ENCODE measurements around the gene PYGO2. TPM values are rescaled to one million over a fixed set of nuclear protein-coding genes. Genes with fewer than 3 reads are reported as not detected.

Gene PYGO2
- total and polyA plus RNA-seq, 7 experiments from 2014 or later, result 33.0 to 69.5 (median 46.2) TPM

DNA sequence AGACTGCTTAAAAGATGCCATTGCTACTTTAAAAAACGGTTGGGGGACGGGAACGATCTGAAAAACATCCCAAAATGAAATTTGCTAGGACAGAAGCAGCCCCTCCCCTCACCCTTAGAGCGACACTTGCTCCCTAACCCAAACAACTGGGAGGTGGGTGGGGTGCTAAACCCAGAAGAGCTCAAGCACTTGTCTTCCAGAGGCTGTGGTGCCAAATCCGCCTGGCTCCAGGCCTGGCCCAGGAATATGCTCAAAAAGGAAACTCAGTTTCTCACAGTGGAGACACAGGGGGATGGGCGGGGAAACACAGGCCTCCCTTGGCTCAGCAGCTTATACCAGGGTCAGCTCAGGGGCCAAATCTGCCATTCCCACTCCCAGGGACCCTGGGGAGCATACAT, 5.0 kb downstream of the PYGO2 start:
- intact Hi-C loops (cut with micrococcal nuclease), result loop anchor here (1.0 to 10.0 kb wide), 7 partner anchors 27 to 992 kb away; partner anchors contain the start of genes ADAR (in 1 of the 2), CREB3L4 (in 1 of the 2), EFNA4 (in 1 of the 2) and FLAD1 (in 1 of the 2)
- DNase-seq (no peak), ATAC-seq (no peak)
- H3K27ac ChIP-seq (ENCODE audit: low read depth, low read length), result peak overlapping the region; percentile 96
- ChIA-PET POLR2A (interaction anchor here (0.7 to 13.7 kb wide), 17 partner anchors 8 to 399 kb away, joined by 3 to 160 read pairs (median 6); partner anchors contain the start of genes CKS1B, FLAD1, PMVK and SHC1), CTCF (interaction anchor here (1.0 to 9.3 kb wide), 7 partner anchors 20 to 216 kb away, joined by 3 to 101 read pairs (median 9); partner anchors contain the start of genes KRTCAP2 and PMVK)
- peaks cover 0 to 20% (median 0%) of the 10 kb centered on the region in 5 donors for H3K36me3 Mint-ChIP-seq
- peaks cover 0 to 4% (median 0%) of the 10 kb centered on the region in 11 donors for H3K9me3 Mint-ChIP-seq
- H3K27me3 Mint-ChIP-seq, result no peaks in the 10 kb centered on the region
- peak overlapping the region; percentile 92 for H3K4me3 ChIP-seq (ENCODE audit: low read length)
- H3K27me3 ChIP-seq (ENCODE audit: control insufficient read depth in 2 of 2, insufficient read depth in 2 of 2, low read length in 2 of 2), result no peaks in the 10 kb centered on the region
- H3K36me3 ChIP-seq (ENCODE audit: control insufficient read depth in 2 of 3, insufficient read depth in 3 of 3, low read length in 3 of 3), result peaks cover 0 to 29% (median 0%) of the 10 kb centered on the region in 3 experiments
- no peaks in the 10 kb centered on the region for H3K9me3 ChIP-seq (ENCODE audit: control insufficient read depth in 2 of 3, low read length in 3 of 3)
- peak overlapping the region; percentile 97 to 100 (median 99) for H3K27ac Mint-ChIP-seq
- H3K4me3 Mint-ChIP-seq, result peak overlapping the region; percentile 92 to 99 (median 98)
- H3K4me1 ChIP-seq (ENCODE audit: control insufficient read depth in 2 of 2, insufficient read depth in 2 of 2, low read length in 2 of 2), result peaks cover 47 to 48% of the 10 kb centered on the region in 2 donors
- H3K4me1 Mint-ChIP-seq, result peaks cover 56 to 84% (median 74%) of the 10 kb centered on the region in 7 donors

DNA sequence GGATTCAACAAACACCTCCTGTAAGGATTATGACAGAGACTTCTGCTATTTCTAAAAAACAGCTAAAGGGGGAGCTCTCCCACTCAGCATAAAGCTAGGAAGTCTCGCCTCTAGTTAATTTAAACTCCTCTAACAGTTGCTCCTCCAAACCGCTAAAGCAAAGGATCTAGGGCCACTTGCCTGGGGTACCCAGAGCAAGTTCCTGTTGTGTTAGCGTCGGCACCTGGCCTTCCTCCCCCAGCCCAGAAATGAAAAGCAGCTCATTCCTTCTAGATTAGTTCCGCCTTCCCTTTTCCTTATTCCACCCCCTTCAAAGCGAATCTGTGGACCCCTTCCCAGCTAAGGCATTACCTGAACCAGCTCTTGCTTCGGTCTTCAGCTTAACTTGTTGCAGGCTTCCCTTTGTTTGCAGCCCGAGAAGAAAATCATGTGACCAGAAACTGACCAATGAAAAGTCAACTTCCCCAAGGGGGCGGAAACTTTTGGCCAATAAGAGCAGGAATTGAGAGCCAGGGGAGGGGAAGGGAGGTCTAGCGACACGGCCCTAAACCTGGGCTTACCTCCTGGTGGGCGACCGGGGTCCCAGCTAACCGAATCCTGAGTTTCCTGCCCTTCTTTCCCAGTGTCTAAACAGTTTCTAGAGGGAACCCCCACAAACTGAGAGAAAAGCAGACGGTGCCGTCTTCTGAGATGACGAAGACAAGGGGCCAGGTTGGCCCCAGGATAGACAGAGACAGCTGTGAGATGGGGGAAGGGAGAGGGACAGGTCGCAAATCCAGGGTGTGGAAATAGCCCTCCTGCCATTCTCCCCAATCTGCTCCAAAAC, 5.7 kb downstream of the PYGO2 start, which contains the start of gene PBXIP1:
PBXIP1 (minus strand) TSS at position 382 of the 826 bp plus-strand sequence. CDS start 2,378 bp downstream, outside the sequence.
- Histone ChIP-seq H3K4me1 (ENCODE audit: control insufficient read depth in 2 of 2, insufficient read depth in 2 of 2, low read length in 2 of 2) (peaks cover 53 to 54% of the 10 kb centered on the region in 2 donors), H3K36me3 (ENCODE audit: control insufficient read depth in 2 of 3, insufficient read depth in 3 of 3, low read length in 3 of 3) (peaks cover 0 to 31% (median 4%) of the 10 kb centered on the region in 3 experiments), H3K27ac (ENCODE audit: low read depth, low read length) (peak within 1 kb of the TSS; percentile 96), H3K27me3 (ENCODE audit: control insufficient read depth in 2 of 2, insufficient read depth in 2 of 2, low read length in 2 of 2) (no peaks in the 10 kb centered on the region), H3K4me3 (ENCODE audit: low read length) (peak within 1 kb of the TSS; percentile 92), H3K9me3 (ENCODE audit: control insufficient read depth in 2 of 3, low read length in 3 of 3) (no peaks in the 10 kb centered on the region)
- DNase-seq (peak; percentile 56 to 95 (median 92)), ATAC-seq (peak; percentile 58)
- ChIA-PET CTCF (interaction anchor here (0.6 to 9.3 kb wide), 19 partner anchors 18 to 1257 kb away, joined by 3 to 101 read pairs (median 5); partner anchors contain the start of genes KRTCAP2, PMF1 and PMVK), POLR2A (interaction anchor here (0.5 to 13.7 kb wide), 29 partner anchors 8 to 571 kb away, joined by 3 to 160 read pairs (median 4); partner anchors contain the start of genes CKS1B, FLAD1, KRTCAP2 and PMVK)
- peak within 1 kb of the TSS; percentile 92 to 99 (median 98) for H3K4me3 Mint-ChIP-seq
- peaks cover 59 to 87% (median 76%) of the 10 kb centered on the region in 7 donors for H3K4me1 Mint-ChIP-seq
- H3K36me3 Mint-ChIP-seq, result peaks cover 0 to 20% (median under 1%) of the 10 kb centered on the region in 5 donors
- intact Hi-C loops (cut with micrococcal nuclease), result loop anchor here (1.0 to 10.0 kb wide), 14 partner anchors 18 to 991 kb away; partner anchors contain the start of genes CKS1B (in 2 of the 2), FLAD1 (in 2 of the 2), UBE2Q1 (in 2 of the 2) and ADAR (in 1 of the 2)
- peak within 1 kb of the TSS; percentile 97 to 100 (median 99) for H3K27ac Mint-ChIP-seq
- peaks cover 0 to 4% (median 0%) of the 10 kb centered on the region in 11 donors for H3K9me3 Mint-ChIP-seq
- H3K27me3 Mint-ChIP-seq, result no peaks in the 10 kb centered on the region

DNA sequence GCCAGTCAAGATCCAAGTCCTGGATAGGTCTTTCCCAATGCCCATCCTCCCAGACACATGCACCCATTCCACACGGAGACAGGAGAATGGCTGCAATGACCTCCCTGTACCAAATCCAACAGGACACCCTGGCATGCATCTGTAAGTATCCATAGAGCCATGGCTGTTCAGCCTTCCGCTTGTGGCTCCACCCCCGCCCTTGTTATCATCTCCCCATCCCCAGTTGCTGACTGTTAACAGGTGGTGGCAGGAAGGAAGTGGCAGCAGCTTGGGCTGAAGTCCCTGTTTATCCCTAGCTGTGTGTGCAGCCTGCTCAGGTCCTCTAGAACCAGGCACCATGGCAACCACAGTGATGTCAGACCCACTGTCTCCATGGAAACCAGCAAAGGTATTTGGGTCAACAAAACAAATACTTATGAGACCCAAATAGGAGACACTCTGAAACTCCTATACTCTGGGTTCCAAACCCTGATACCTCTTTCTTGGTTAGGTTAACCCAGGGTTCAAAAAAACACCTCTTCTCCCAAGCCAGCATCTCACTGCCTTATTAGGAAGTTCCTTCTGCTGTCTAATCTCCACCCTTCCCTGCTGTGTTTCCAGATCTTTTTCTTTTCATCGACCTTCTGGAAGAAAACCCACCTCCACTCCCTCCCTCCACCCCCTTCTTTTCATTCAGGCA, 6.4 kb downstream of the PYGO2 start:
- Histone ChIP-seq H3K4me3 (ENCODE audit: low read length) (peak overlapping the region; percentile 92), H3K4me1 (ENCODE audit: control insufficient read depth in 2 of 2, insufficient read depth in 2 of 2, low read length in 2 of 2) (peaks cover 55 to 56% of the 10 kb centered on the region in 2 donors), H3K9me3 (ENCODE audit: control insufficient read depth in 2 of 3, low read length in 3 of 3) (no peaks in the 10 kb centered on the region), H3K27me3 (ENCODE audit: control insufficient read depth in 2 of 2, insufficient read depth in 2 of 2, low read length in 2 of 2) (no peaks in the 10 kb centered on the region), H3K36me3 (ENCODE audit: control insufficient read depth in 2 of 3, insufficient read depth in 3 of 3, low read length in 3 of 3) (peaks cover 8 to 38% (median 9%) of the 10 kb centered on the region in 3 experiments), H3K27ac (ENCODE audit: low read depth, low read length) (peak overlapping the region; percentile 96)
- POLR2A ChIA-PET, result interaction anchor here (0.6 to 13.7 kb wide), 26 partner anchors 9 to 570 kb away, joined by 3 to 160 read pairs (median 5); partner anchors contain the start of genes CKS1B, FLAD1, KRTCAP2 and PMVK
- H3K27me3 Mint-ChIP-seq, result no peaks in the 10 kb centered on the region
- peaks cover 4 to 27% (median 6%) of the 10 kb centered on the region in 5 donors for H3K36me3 Mint-ChIP-seq
- peak overlapping the region; percentile 97 to 100 (median 99) for H3K27ac Mint-ChIP-seq
- intact Hi-C loops (cut with micrococcal nuclease), result loop anchor here (1.0 to 10.0 kb wide), 13 partner anchors 18 to 990 kb away; partner anchors contain the start of genes CKS1B (in 2 of the 2), UBE2Q1 (in 2 of the 2), ADAR (in 1 of the 2) and CREB3L4 (in 1 of the 2)
- DNase-seq, result peak; percentile 61 to 99 (median 95)
- peaks cover 0 to 4% (median 0%) of the 10 kb centered on the region in 11 donors for H3K9me3 Mint-ChIP-seq
- peak; percentile 89 for ATAC-seq
- peaks cover 59 to 86% (median 77%) of the 10 kb centered on the region in 7 donors for H3K4me1 Mint-ChIP-seq
- CTCF ChIA-PET, result interaction anchor here (0.6 to 9.3 kb wide), 19 partner anchors 17 to 1258 kb away, joined by 3 to 101 read pairs (median 5); partner anchors contain the start of genes EFNA4, KRTCAP2, PMF1 and PMVK
- peak overlapping the region; percentile 92 to 99 (median 98) for H3K4me3 Mint-ChIP-seq

DNA sequence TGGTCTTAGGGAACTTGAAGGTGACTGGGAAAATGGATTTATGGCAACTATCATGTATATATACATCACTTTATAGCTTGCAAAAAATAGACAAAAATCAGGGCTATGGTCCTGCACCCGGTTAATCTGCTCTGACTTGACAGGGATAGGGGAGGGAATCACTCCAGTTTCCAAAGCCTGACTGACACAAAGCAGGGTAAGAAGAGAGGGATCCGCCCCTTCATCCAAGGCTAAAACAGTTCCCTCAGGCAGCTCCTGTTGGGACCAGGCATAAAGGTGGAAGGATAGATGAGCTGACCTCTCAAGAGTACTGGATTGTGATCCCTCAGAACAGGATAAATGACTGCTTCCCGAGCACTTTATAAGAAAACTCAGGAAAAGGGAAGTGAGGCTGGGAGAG, 7.0 kb downstream of the PYGO2 start:
- Mint-ChIP-seq H3K9me3 (peaks cover 0 to 4% (median 0%) of the 10 kb centered on the region in 11 donors), H3K27me3 (no peaks in the 10 kb centered on the region), H3K4me1 (peaks cover 56 to 80% (median 74%) of the 10 kb centered on the region in 7 donors), H3K36me3 (peaks cover 4 to 27% (median 6%) of the 10 kb centered on the region in 5 donors), H3K27ac (peak overlapping the region; percentile 97 to 100 (median 99)), H3K4me3 (peak overlapping the region; percentile 92 to 99 (median 98))
- Histone ChIP-seq H3K9me3 (ENCODE audit: control insufficient read depth in 2 of 3, low read length in 3 of 3) (no peaks in the 10 kb centered on the region), H3K27ac (ENCODE audit: low read depth, low read length) (peak overlapping the region; percentile 96), H3K4me3 (ENCODE audit: low read length) (peak overlapping the region; percentile 92), H3K27me3 (ENCODE audit: control insufficient read depth in 2 of 2, insufficient read depth in 2 of 2, low read length in 2 of 2) (no peaks in the 10 kb centered on the region), H3K36me3 (ENCODE audit: control insufficient read depth in 2 of 3, insufficient read depth in 3 of 3, low read length in 3 of 3) (peaks cover 8 to 37% (median 9%) of the 10 kb centered on the region in 3 experiments), H3K4me1 (ENCODE audit: control insufficient read depth in 2 of 2, insufficient read depth in 2 of 2, low read length in 2 of 2) (peaks cover 55 to 56% of the 10 kb centered on the region in 2 donors)
- intact Hi-C loops (cut with micrococcal nuclease), result loop anchor here in 1 of 2 donors (2.0 to 10.0 kb wide), 3 partner anchors 396 to 990 kb away; partner anchors contain the start of genes CREB3L4, IL6R, SLC39A1 and UBE2Q1
- ChIA-PET POLR2A (interaction anchor here (0.5 to 13.7 kb wide), 17 partner anchors 10 to 251 kb away, joined by 3 to 160 read pairs (median 5); partner anchors contain the start of genes CKS1B, FLAD1, KRTCAP2 and PMVK), CTCF (interaction anchor here (0.5 to 9.3 kb wide), 11 partner anchors 18 to 398 kb away, joined by 3 to 101 read pairs (median 6); partner anchors contain the start of genes EFNA4, KRTCAP2 and PMVK)
- DNase-seq (no peak), ATAC-seq (no peak)

DNA sequence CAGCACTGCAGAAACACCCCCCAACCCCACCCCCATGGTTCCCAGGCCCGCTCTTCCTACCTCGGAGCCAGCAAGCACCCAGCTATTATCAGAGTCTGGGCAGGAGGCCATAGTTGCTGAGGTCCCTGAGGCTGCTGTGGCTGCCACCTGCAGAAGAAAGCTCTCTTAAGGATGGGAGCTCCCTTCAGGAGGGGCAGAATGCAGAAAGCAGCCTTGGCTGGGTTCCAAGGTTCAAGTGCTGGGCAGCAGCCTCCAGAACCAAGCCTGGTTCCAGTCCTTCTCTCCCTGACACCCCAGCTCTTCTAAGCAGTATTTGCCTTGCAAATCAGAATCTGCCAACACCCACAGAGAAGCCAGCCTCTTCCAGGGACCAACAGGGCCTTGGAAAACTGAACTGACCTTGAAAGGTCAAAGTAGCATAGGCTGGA, 8.0 kb downstream of the PYGO2 start:
- Histone ChIP-seq H3K36me3 (ENCODE audit: control insufficient read depth in 2 of 3, insufficient read depth in 3 of 3, low read length in 3 of 3) (peaks cover 9 to 31% (median 10%) of the 10 kb centered on the region in 3 experiments), H3K4me1 (ENCODE audit: control insufficient read depth in 2 of 2, insufficient read depth in 2 of 2, low read length in 2 of 2) (peaks cover 55% of the 10 kb centered on the region in 2 donors), H3K9me3 (ENCODE audit: control insufficient read depth in 2 of 3, low read length in 3 of 3) (no peaks in the 10 kb centered on the region), H3K4me3 (ENCODE audit: low read length) (peak overlapping the region; percentile 92), H3K27me3 (ENCODE audit: control insufficient read depth in 2 of 2, insufficient read depth in 2 of 2, low read length in 2 of 2) (no peaks in the 10 kb centered on the region), H3K27ac (ENCODE audit: low read depth, low read length) (peak overlapping the region; percentile 96)
- peaks cover 58 to 84% (median 76%) of the 10 kb centered on the region in 7 donors for H3K4me1 Mint-ChIP-seq
- peaks cover 0 to 4% (median 0%) of the 10 kb centered on the region in 11 donors for H3K9me3 Mint-ChIP-seq
- DNase-seq (no peak), ATAC-seq (no peak)
- H3K27me3 Mint-ChIP-seq, result no peaks in the 10 kb centered on the region
- H3K27ac Mint-ChIP-seq, result peak overlapping the region; percentile 97 to 100 (median 99)
- POLR2A ChIA-PET, result interaction anchor here (0.7 to 13.7 kb wide), 4 partner anchors 17 to 61 kb away, joined by 3 to 160 read pairs (median 114); partner anchors contain the start of genes CKS1B, PMVK and SHC1
- intact Hi-C loops (cut with micrococcal nuclease), result loop anchor here in 1 of 2 donors (2.0 to 10.0 kb wide), 3 partner anchors 395 to 989 kb away; partner anchors contain the start of genes CREB3L4, IL6R, SLC39A1 and UBE2Q1
- peak overlapping the region; percentile 92 to 99 (median 98) for H3K4me3 Mint-ChIP-seq
- H3K36me3 Mint-ChIP-seq, result peaks cover 4 to 31% (median 8%) of the 10 kb centered on the region in 5 donors
- CTCF ChIA-PET, result interaction anchor here (1.4 to 9.3 kb wide), 2 partner anchors 23 to 63 kb away, joined by 4 to 101 read pairs; no protein-coding TSS in a partner anchor

Data from naive thymus-derived CD4-positive, alpha-beta T cell (primary cell).